Lower lobe of right lung (tissue), 2 donors: Measurements from ENCODE around the gene DNAJC5G. TPM values are rescaled to one million over a fixed set of nuclear protein-coding genes. Genes with fewer than 3 reads are reported as not detected.

Experiments used
- ATAC-seq, 2 donors: fragments of 200-7000 bp; cut with Tn5 transposase; one replicate each; pipeline ENCODE4 v1.9.1; 2020 to 2022; ENCODE audit warnings: mild to moderate bottlenecking in 2 of 2, moderate library complexity in 2 of 2
- DNase-seq: peaks from one replicate; pipeline ENCODE4 v3.0.0-alpha.2; 2020
- H3K27ac ChIP-seq: fragments of 200-600 bp; one replicate; pipeline ENCODE4 v1.8.0; 2022
- H3K27me3 ChIP-seq: fragments of 200-600 bp; one replicate; pipeline ENCODE4 v1.8.0; 2022; ENCODE audit warnings: low read depth
- H3K36me3 ChIP-seq: fragments of 200-600 bp; one replicate; pipeline ENCODE4 v1.8.0; 2022; ENCODE audit warnings: mild to moderate bottlenecking
- H3K4me1 ChIP-seq: fragments of 200-600 bp; one replicate; pipeline ENCODE4 v1.8.0; 2022
- H3K4me3 ChIP-seq: fragments of 200-600 bp; one replicate; pipeline ENCODE4 v1.8.0; 2022; ENCODE audit warnings: mild to moderate bottlenecking
- H3K9me3 ChIP-seq: fragments of 200-600 bp; one replicate; pipeline ENCODE4 v1.8.0; 2022
- intact Hi-C: fragments of 100-400 bp; cut with DNase I; formaldehyde crosslinking; loops from one replicate; pipeline ENCODE4 v1.11.0; 2022
- total RNA-seq: library from RNA; stranded (reverse); fragmentation: NEBNext Ultra II Directional; extraction: Animal tissue kit (Norgen Biotek cat#: 25700); gene quantifications from one replicate; pipeline ENCODE4 v1.2.1, GENCODE V29; 2021
- TF ChIP-seq, protein P1 (sequence below): fragments of 200-600 bp; IDR thresholded peaks from one replicate; pipeline ENCODE4 v1.8.0; 2022; ENCODE audit warnings: antibody characterized with exemption, mild to moderate bottlenecking
- donor health status: DM: no; HTN: yes; CAD: no; lungs with severe emphysema.

The DNAJC5G gene
- total RNA-seq, 1 donor from 2014 or later: not detected

DNA sequence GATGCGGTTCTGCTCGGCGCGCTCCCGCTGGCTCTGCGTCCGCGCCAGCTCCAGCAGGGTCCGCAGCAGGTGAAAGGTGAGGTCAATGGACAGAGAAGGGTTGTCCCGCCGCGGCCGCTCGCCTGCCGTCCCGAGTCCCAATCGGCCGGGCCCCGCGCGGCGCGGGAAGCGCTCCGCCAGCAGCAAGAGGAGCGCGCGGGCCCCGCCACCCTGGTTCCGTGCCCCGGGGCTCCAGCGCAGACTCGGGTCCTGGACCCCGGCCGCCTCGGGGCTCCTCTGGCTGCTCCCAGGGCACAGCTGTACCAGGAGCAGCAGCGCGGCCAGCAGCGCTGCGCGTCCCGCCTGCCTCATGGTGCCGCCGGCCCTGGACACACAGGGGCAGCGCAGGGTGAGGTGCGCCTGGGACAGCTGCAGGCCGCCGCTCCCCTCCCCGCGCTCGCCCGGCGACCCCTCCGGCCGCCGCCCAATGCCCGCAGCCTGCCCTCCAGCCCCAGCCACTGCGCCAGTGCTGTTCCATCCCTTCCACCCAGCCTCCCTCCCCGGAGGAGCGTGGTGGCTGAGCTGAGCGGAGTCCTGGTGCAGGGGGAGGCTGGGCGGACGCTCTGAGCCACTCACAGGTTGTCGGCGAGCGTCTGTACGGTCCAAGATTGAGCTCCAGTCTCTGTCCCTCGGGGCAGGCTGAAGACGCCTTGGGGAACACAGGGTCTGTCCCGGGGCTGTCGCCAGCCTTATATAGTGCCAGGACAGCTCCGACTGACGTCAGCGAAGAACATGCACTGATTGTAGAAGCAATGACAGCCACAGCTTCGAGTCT is 32.5 kb downstream of the DNAJC5G start:
- ATAC-seq: peak; percentile 4 to 5
- Histone ChIP-seq H3K27me3 (peaks cover 42% of the 10 kb centered on the region), H3K36me3 (peaks cover 23% of the 10 kb centered on the region), H3K4me3 (no peak overlapping the region), H3K27ac (no peak overlapping the region), H3K9me3 (no peaks in the 10 kb centered on the region), H3K4me1 (peaks cover 19% of the 10 kb centered on the region)
- TF ChIP-seq, protein P1, sequence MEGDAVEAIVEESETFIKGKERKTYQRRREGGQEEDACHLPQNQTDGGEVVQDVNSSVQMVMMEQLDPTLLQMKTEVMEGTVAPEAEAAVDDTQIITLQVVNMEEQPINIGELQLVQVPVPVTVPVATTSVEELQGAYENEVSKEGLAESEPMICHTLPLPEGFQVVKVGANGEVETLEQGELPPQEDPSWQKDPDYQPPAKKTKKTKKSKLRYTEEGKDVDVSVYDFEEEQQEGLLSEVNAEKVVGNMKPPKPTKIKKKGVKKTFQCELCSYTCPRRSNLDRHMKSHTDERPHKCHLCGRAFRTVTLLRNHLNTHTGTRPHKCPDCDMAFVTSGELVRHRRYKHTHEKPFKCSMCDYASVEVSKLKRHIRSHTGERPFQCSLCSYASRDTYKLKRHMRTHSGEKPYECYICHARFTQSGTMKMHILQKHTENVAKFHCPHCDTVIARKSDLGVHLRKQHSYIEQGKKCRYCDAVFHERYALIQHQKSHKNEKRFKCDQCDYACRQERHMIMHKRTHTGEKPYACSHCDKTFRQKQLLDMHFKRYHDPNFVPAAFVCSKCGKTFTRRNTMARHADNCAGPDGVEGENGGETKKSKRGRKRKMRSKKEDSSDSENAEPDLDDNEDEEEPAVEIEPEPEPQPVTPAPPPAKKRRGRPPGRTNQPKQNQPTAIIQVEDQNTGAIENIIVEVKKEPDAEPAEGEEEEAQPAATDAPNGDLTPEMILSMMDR: no peak
- no peak for DNase-seq
- intact Hi-C loops: no loop called here

DNA sequence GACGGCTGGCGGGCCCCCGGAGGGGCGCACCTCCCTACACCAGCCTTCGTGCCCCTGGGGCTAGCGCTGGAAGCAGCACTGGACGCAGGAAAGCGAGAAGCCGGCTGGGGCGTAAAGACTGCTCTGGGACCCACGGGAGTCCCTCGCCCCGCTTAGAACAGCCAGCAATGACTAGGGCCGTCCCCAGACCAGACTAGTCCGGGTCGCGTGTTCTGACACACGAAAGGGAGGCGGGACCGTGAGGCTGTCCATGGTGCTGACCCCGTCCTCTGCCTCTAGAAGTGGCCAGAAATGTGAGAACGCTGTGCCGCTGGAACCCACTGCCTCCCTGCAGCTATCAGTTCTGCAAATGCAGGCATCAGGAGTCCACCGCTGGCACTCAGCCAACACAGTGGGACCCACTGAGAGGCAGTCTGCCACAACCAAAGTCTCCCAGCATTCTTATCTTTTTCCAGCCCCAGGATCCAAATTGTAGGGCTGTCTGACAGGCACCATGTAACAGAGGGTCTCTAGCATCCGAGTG is 33.2 kb downstream of the DNAJC5G start, which contains the start of gene UCN:
UCN (minus strand) TSS at position 87 of the 523 bp plus-strand sequence. CDS start 550 bp downstream, outside the sequence.
- Histone ChIP-seq H3K36me3 (peaks cover 23% of the 10 kb centered on the region), H3K9me3 (no peaks in the 10 kb centered on the region), H3K4me3 (no peak within 1 kb of the TSS), H3K27ac (no peak within 1 kb of the TSS), H3K4me1 (peaks cover 14% of the 10 kb centered on the region), H3K27me3 (peaks cover 42% of the 10 kb centered on the region)
- ATAC-seq: peak; percentile 20 to 37
- intact Hi-C loops: no loop called here
- peak; percentile 51 for DNase-seq
- TF ChIP-seq, protein P1: no peak

DNA sequence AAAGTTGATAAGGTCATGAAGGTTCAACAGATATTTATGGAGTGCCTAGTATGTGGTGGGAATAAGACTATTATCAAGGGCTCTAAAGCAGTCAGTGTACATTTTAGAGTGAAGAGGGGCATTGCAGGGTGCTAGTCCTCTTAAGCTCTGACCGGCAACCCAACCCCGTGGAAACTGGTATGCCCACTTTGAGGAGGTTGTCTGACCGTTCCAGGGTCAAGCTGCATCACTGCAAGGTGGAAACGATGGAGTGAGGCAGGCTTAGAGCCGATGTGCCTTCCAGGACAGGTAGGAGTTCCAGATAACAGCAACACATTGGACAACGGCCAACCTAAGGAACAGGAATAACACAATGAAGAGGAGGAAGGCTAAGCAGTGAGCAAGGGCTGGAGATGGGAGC is 34.4 kb downstream of the DNAJC5G start:
- Histone ChIP-seq H3K36me3 (peaks cover 23% of the 10 kb centered on the region), H3K4me1 (peaks cover 14% of the 10 kb centered on the region), H3K4me3 (no peak overlapping the region), H3K27ac (no peak overlapping the region), H3K9me3 (no peaks in the 10 kb centered on the region), H3K27me3 (peaks cover 41% of the 10 kb centered on the region)
- intact Hi-C loops: no loop called here
- TF ChIP-seq, protein P1: no peak
- DNase-seq: no peak
- ATAC-seq: no peak

DNA sequence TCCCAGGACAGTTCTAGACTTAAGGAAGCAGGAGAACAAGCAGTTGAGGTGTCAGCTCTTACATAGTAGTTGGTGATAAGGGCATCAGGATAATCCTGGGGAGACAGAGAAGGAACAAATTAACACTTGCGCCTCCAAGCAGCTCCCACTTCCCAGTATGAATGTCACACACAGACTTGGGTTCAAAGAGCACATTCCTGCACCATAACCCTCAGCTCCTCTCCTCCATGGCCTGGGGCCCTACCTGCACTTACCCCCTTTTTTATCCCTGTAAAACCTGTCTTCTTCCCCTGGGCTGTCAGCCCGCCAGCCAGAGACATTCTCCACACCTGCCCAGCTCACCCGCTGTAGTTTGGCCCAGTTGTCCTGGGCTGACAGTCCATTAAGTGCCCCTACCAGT is 36.9 kb downstream of the DNAJC5G start:
- Histone ChIP-seq H3K27me3 (peaks cover 19% of the 10 kb centered on the region), H3K4me1 (peaks cover 8% of the 10 kb centered on the region), H3K4me3 (no peak overlapping the region), H3K27ac (no peak overlapping the region), H3K9me3 (no peaks in the 10 kb centered on the region), H3K36me3 (peaks cover 33% of the 10 kb centered on the region)
- TF ChIP-seq, protein P1: no peak
- ATAC-seq (no peak), DNase-seq (peak; percentile 3)
- intact Hi-C loops: no loop called here

DNA sequence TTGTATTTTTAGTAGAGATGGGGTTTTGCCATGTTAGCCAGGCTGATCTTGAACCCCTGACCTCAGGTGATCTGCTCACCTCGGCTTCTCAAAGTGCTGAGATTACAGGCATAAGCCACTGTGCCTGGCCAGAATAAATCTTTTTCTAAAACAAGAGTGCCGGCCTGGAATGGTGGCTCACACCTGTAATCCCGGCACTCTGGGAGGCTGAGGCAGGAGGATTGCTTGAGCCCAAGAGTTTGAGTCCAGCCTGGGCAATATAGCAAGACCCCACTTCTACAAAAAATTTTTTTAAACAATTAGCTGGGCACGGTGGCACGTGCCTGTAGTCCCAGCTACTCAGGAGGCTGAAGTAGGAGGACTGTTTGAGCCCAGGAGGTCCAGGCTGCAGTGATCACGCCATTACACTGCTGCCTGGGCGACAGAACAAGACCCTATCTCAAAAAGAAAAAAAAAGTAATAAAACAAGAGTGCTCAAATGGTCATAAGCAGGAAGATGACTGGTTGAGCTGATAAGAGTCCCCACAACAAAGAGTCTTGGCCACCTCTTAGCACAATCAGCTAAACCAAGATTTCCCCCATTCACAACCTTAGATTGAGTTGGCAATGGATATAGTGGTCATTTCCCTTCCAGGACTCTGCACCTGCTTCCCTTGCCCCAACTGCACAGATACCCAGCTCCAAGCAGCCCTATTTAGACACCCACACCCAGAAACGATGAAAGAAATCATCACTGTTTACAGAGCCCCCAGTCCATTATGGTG is 38.8 kb downstream of the DNAJC5G start:
- peaks cover 37% of the 10 kb centered on the region for H3K36me3 ChIP-seq
- H3K4me1 ChIP-seq: peaks cover 5% of the 10 kb centered on the region
- H3K27ac ChIP-seq: no peak overlapping the region
- intact Hi-C loops: no loop called here
- H3K4me3 ChIP-seq: no peak overlapping the region
- peaks cover under 1% of the 10 kb centered on the region for H3K27me3 ChIP-seq
- H3K9me3 ChIP-seq: no peaks in the 10 kb centered on the region
- DNase-seq (peak; percentile 4), ATAC-seq (no peak)
- TF ChIP-seq, protein P1: no peak
